ENCODE measurements around the gene KCNJ5. TPM values are rescaled to one million over a fixed set of nuclear protein-coding genes. Genes with fewer than 3 reads are reported as not detected.

The KCNJ5 gene
- total RNA-seq, 1 donor from 2014 or later, result 1.5 TPM

DNA sequence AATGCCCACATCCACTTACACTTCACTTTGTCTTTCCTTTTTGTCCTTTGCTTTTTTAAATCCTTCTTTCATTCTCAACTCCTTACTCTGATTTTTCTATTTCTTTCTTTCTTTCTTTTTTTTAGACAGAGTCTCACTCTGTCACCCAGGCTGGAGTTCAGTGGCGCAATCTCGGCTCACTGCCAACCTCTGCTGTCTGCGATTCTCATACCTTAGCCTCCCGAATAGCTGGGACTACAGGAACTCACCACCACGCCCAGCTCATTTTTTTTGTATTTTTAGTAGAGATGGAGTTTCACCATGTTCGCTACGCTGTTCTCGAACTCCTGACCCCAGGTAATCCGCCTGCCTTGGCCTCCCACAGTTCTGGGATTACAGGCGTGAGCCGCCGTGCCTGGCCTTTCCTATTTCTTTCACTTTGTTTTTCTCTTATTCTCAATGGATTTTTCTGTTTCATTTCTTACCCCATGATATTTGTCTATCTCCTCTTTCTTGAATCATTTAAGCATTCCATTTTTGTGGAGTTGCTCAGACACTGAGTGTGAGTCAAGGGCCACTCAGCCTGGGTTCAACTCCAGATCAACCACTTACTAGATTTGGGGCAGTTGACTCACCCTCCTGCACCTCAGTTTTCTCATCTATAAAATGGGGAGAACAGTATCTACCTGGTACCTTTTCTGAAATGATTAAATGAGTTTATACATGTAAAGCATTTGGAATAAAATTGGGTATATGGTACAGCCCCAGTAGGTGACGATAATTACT, 7.6 kb downstream of the KCNJ5 start:
- intact Hi-C loops (cut with DNase I), result no loop called here
- Histone ChIP-seq H3K36me3 (no peaks in the 10 kb centered on the region), H3K4me1 (peaks cover 5% of the 10 kb centered on the region), H3K27ac (no peak overlapping the region), H3K4me3 (no peak overlapping the region), H3K27me3 (no peaks in the 10 kb centered on the region), H3K9me3 (no peaks in the 10 kb centered on the region)
- TF ChIP-seq POLR2A (IDR thresholded peaks at IDR 0.05), result no peak
- no peak for TF ChIP-seq POLR2AphosphoS5 (IDR thresholded peaks at IDR 0.05; ENCODE audit: insufficient read depth in 1 of 2, low read depth in 1 of 2)
- TF ChIP-seq, protein P1, sequence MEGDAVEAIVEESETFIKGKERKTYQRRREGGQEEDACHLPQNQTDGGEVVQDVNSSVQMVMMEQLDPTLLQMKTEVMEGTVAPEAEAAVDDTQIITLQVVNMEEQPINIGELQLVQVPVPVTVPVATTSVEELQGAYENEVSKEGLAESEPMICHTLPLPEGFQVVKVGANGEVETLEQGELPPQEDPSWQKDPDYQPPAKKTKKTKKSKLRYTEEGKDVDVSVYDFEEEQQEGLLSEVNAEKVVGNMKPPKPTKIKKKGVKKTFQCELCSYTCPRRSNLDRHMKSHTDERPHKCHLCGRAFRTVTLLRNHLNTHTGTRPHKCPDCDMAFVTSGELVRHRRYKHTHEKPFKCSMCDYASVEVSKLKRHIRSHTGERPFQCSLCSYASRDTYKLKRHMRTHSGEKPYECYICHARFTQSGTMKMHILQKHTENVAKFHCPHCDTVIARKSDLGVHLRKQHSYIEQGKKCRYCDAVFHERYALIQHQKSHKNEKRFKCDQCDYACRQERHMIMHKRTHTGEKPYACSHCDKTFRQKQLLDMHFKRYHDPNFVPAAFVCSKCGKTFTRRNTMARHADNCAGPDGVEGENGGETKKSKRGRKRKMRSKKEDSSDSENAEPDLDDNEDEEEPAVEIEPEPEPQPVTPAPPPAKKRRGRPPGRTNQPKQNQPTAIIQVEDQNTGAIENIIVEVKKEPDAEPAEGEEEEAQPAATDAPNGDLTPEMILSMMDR (IDR thresholded peaks at IDR 0.05), result no peak
- no peak for DNase-seq (ENCODE audit: extremely low spot score in 2 of 2)

DNA sequence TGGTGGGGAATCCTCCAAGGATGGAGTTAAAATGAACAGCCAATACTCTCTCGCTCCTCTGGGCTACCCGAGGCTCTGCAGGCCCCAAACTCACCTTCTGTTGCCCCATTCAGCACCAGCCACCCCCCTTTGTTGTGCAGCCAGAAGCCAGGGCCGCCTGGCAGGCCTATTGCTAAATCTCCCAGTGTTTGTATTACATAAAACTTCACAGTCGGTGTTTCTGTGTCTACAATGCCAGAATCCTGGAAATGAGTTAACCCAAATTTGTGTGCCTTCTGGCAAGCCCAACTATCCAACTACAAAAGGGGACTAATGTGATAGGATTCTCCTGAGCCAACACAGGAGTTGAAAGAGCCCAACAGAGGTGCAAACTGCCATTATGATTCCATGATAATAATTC, 9.3 kb downstream of the KCNJ5 start:
- TF ChIP-seq POLR2AphosphoS5 (IDR thresholded peaks at IDR 0.05; ENCODE audit: insufficient read depth in 1 of 2, low read depth in 1 of 2) (no peak), POLR2A (IDR thresholded peaks at IDR 0.05) (no peak)
- TF ChIP-seq, protein P1 (IDR thresholded peaks at IDR 0.05), result no peak
- Histone ChIP-seq H3K4me3 (no peak overlapping the region), H3K4me1 (peaks cover 12% of the 10 kb centered on the region), H3K27ac (no peak overlapping the region), H3K36me3 (no peaks in the 10 kb centered on the region), H3K27me3 (no peaks in the 10 kb centered on the region), H3K9me3 (no peaks in the 10 kb centered on the region)
- intact Hi-C loops (cut with DNase I), result no loop called here
- DNase-seq (ENCODE audit: extremely low spot score in 2 of 2), result no peak

DNA sequence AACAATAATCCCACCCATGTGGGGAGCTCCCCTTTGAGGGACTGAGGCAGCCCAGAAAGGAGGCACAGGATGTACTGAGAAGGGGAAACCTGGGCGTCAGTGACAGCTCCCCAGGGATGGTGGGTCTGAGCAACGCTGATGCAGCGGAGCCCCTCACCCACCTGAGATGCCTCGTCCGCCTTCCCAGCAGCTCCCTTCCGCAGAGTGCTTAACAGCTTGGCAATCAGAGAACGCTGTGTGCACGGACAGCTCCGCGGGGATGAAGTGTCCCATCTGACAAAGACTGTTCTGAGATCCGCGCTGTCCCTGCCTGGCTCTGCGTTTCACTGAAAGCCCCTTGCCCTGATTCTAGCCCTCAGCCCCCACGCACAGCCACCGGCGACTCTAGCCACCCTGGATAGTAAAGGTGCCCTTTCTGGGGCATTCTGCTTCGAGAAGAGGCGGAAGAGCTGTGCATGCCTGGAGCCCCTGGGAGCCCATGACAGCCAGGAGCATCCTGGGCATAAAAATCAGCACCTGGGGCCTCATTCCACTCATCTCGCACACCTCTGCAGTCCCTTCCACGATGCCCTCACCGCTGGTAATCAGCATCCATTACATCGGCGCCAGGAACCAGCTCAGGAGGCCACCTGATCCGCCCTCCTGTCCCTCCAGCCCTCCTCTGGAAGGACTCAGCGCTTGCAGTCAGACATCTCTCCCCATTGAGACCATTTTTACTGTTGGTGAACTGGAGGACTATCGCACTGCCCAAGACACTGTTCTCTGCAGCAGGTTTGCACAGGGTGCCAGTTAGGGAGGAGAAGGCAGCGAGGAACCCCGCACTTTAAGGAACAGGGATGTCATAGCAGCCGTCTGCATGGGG, 10.7 kb downstream of the KCNJ5 start:
- intact Hi-C loops (cut with DNase I), result no loop called here
- Histone ChIP-seq H3K4me1 (peaks cover 18% of the 10 kb centered on the region), H3K36me3 (no peaks in the 10 kb centered on the region), H3K4me3 (no peak overlapping the region), H3K27ac (no peak overlapping the region), H3K27me3 (no peaks in the 10 kb centered on the region), H3K9me3 (no peaks in the 10 kb centered on the region)
- DNase-seq (ENCODE audit: extremely low spot score in 2 of 2), result no peak
- TF ChIP-seq POLR2A (IDR thresholded peaks at IDR 0.05) (no peak), POLR2AphosphoS5 (IDR thresholded peaks at IDR 0.05; ENCODE audit: insufficient read depth in 1 of 2, low read depth in 1 of 2) (no peak)
- TF ChIP-seq, protein P1 (IDR thresholded peaks at IDR 0.05), result no peak

DNA sequence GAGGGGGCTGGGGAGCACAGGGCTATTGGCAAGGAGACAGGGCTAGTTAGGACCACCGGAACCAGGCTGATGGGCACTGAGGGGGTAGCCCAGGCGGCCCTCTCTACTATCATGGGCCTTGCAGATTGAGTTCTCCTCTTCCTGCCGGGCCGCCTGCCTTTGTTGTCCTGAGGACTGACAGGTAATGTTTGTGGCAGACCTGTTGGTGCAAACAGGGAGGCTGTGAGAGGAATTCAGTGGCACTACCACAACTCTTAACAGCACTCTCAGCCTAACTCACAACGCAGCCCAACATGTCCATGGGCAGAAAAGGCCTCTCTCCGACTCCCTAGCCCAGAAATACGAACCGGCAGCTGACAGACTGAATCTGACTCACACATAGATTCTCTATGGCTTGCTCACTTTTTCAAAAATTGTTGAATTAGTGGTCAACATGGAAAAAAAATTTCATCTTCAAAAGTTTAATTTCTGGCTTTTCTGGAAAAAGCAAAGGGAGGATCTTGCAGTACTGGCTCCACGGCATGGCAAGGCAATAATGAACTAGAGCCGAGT, 11.4 kb downstream of the KCNJ5 start:
- Histone ChIP-seq H3K4me3 (no peak overlapping the region), H3K9me3 (no peaks in the 10 kb centered on the region), H3K27me3 (no peaks in the 10 kb centered on the region), H3K36me3 (no peaks in the 10 kb centered on the region), H3K27ac (no peak overlapping the region), H3K4me1 (peaks cover 25% of the 10 kb centered on the region)
- TF ChIP-seq POLR2AphosphoS5 (IDR thresholded peaks at IDR 0.05; ENCODE audit: insufficient read depth in 1 of 2, low read depth in 1 of 2), result no peak
- TF ChIP-seq POLR2A (IDR thresholded peaks at IDR 0.05), result no peak
- TF ChIP-seq, protein P1 (IDR thresholded peaks at IDR 0.05), result no peak
- intact Hi-C loops (cut with DNase I), result no loop called here
- DNase-seq (ENCODE audit: extremely low spot score in 2 of 2), result no peak

Measured in vagina (tissue), 2 donors.